GM23338 (cell line): ENCODE results near the gene SCN4B. TPM values are rescaled to one million over a fixed set of nuclear protein-coding genes. Genes with fewer than 3 reads are reported as not detected.

ENCODE experiments used
- ATAC-seq: fragments of 200-7000 bp; cut with Tn5 transposase; 3 replicates; pipeline ENCODE4 v1.9.1; 2020
- DNase-seq: peaks from one replicate; pipeline ENCODE4 v3.0.0-alpha.2; 2015; ENCODE audit warnings: low spot score
- H2AFZ ChIP-seq: fragments of 200-600 bp; sonication (generic); 2 replicates; pipeline ENCODE4 v1.8.0; 2016; ENCODE audit warnings: antibody characterized with exemption, mild to moderate bottlenecking, moderate library complexity
- H3F3A ChIP-seq: fragments of 200-600 bp; sonication (generic); replicated peaks from 2 replicates; pipeline ENCODE4 v1.8.0; 2017; ENCODE audit warnings: antibody characterized with exemption, mixed run types, low read depth
- H3K27ac ChIP-seq: fragments of 200-600 bp; sonication (generic); 2 replicates; pipeline ENCODE4 v1.6.1; 2016; ENCODE audit warnings: low read depth
- H3K27me3 ChIP-seq: fragments of 200-600 bp; sonication (generic); 2 replicates; pipeline ENCODE4 v1.8.0; 2016; ENCODE audit warnings: mild to moderate bottlenecking, mixed run types, moderate library complexity; ENCODE audit not compliant: insufficient read depth
- H3K36me3 ChIP-seq: fragments of 200-600 bp; sonication (generic); 2 replicates; pipeline ENCODE4 v1.8.0; 2016; ENCODE audit warnings: mild to moderate bottlenecking; ENCODE audit not compliant: insufficient read depth
- H3K4me1 ChIP-seq: fragments of 200-600 bp; sonication (generic); 2 replicates; pipeline ENCODE4 v1.8.0; 2016; ENCODE audit warnings: mild to moderate bottlenecking, moderate library complexity; ENCODE audit not compliant: insufficient read depth
- H3K4me2 ChIP-seq: fragments of 200-600 bp; sonication (generic); 2 replicates; pipeline ENCODE4 v1.7.1; 2017; ENCODE audit warnings: mixed run types
- H3K4me3 ChIP-seq: fragments of 200-600 bp; sonication (generic); 2 replicates; pipeline ENCODE4 v1.6.1; 2016; ENCODE audit warnings: mixed run types
- H3K79me2 ChIP-seq: fragments of 200-600 bp; sonication (generic); replicated peaks from 2 replicates; pipeline ENCODE4 v1.8.0; 2017; ENCODE audit warnings: mild to moderate bottlenecking; ENCODE audit not compliant: insufficient read depth
- H3K9me2 ChIP-seq: fragments of 200-600 bp; sonication (generic); 2 replicates; pipeline ENCODE4 v1.8.0; 2017; ENCODE audit not compliant: insufficient read depth
- H4K20me1 ChIP-seq: fragments of 200-600 bp; sonication (generic); replicated peaks from 2 replicates; pipeline ENCODE4 v1.8.0; 2017; ENCODE audit warnings: mild to moderate bottlenecking; ENCODE audit not compliant: insufficient read depth
- H3K27ac Mint-ChIP-seq: 2 replicates; pipeline ENCODE4 v1.8.0; 2020; ENCODE audit warnings: inconsistent platforms, mild to moderate bottlenecking, moderate library complexity, mixed read lengths
- H3K27me3 Mint-ChIP-seq: 3 replicates; pipeline ENCODE4 v1.8.0; 2022; ENCODE audit warnings: low read depth, mild to moderate bottlenecking, moderate library complexity, mixed read lengths, inconsistent platforms; ENCODE audit not compliant: insufficient read depth, poor library complexity
- H3K36me3 Mint-ChIP-seq: 3 replicates; pipeline ENCODE4 v1.8.0; 2021; ENCODE audit warnings: low read depth, mild to moderate bottlenecking, inconsistent platforms, moderate library complexity, mixed read lengths
- H3K4me1 Mint-ChIP-seq: 3 replicates; pipeline ENCODE4 v1.8.0; 2020; ENCODE audit warnings: mild to moderate bottlenecking, inconsistent platforms, mixed read lengths
- H3K4me3 Mint-ChIP-seq: 3 replicates; pipeline ENCODE4 v1.8.0; 2021; ENCODE audit warnings: moderate library complexity, mild to moderate bottlenecking, inconsistent platforms, mixed read lengths
- H3K9me3 Mint-ChIP-seq: 3 replicates; pipeline ENCODE4 v1.8.0; 2020; ENCODE audit warnings: moderate library complexity, mild to moderate bottlenecking, inconsistent platforms, mixed read lengths
- CREB1 ChIP-seq: fragments of 250-450 bp; sonication (Bioruptor Pico); IDR thresholded peaks from 2 replicates; pipeline ENCODE4 v1.5.0; 2020; ENCODE audit warnings: low read depth, mild to moderate bottlenecking, moderate library complexity
- CTCF ChIP-seq, 2 experiments: fragments of 200-600 bp in 1 of 2; sonication (generic) in 1 of 2; conservative IDR thresholded peaks; 2 replicates each; pipeline versions ENCODE4 v1.5.1 to v1.6.1; 2016 to 2017; ENCODE audit warnings: antibody characterized with exemption in 2 of 2, low read depth in 2 of 2, mild to moderate bottlenecking in 2 of 2, moderate library complexity in 1 of 2
- EZH2 ChIP-seq: fragments of 200-600 bp; sonication (generic); IDR thresholded peaks from one replicate; pipeline ENCODE4 v1.8.0; 2017; ENCODE audit warnings: antibody characterized with exemption, mild to moderate bottlenecking, low read depth; ENCODE audit not compliant: unreplicated experiment
- EZH2phosphoT487 ChIP-seq: fragments of 200-600 bp; sonication (generic); IDR thresholded peaks from one replicate; pipeline ENCODE4 v1.8.1; 2018; ENCODE audit warnings: antibody characterized with exemption; ENCODE audit not compliant: unreplicated experiment
- JUNB ChIP-seq: IDR thresholded peaks from one replicate; pipeline ENCODE4 v1.6.1; 2016; ENCODE audit warnings: antibody characterized with exemption; ENCODE audit not compliant: unreplicated experiment
- POLR2AphosphoS5 ChIP-seq: IDR thresholded peaks from 2 replicates; pipeline ENCODE4 v1.6.1; 2016; ENCODE audit warnings: antibody characterized with exemption, low read depth
- STAT1 ChIP-seq: IDR thresholded peaks from one replicate; pipeline ENCODE4 v1.6.1; 2016; ENCODE audit warnings: antibody characterized with exemption; ENCODE audit not compliant: unreplicated experiment
- ZNF114 ChIP-seq: fragments of 250-450 bp; sonication (Bioruptor Pico); IDR thresholded peaks from 2 replicates; pipeline ENCODE4 v1.5.0; 2020; ENCODE audit warnings: mild to moderate bottlenecking, moderate library complexity
- polyA plus RNA-seq: library from polyadenylated mRNA; unstranded; fragments of >200 nt; fragmentation: Nextera tagmentation; extraction: Ambion mirVana; gene quantifications from 2 replicates; pipeline ENCODE4 v1.2.1, GENCODE V29; 2016
- total RNA-seq: library from RNA; depleted of rRNA; stranded (reverse); fragments of >200 nt; shearing (Covaris generic); gene quantifications from 2 replicates; pipeline ENCODE4 v1.2.3, GENCODE V29; 2014
- TF ChIP-seq, protein P1 (sequence below): IDR thresholded peaks from one replicate; pipeline ENCODE4 v1.6.1; 2018; ENCODE audit warnings: antibody characterized with exemption; ENCODE audit not compliant: unreplicated experiment
- TF ChIP-seq, protein P2 (sequence below): fragments of 250-450 bp; sonication (Bioruptor Pico); IDR thresholded peaks from 2 replicates; pipeline ENCODE4 v1.5.0; 2020; ENCODE audit warnings: mild to moderate bottlenecking, moderate library complexity

SCN4B gene
- total and polyA plus RNA-seq, 2 experiments from 2014 or later, result 0.45 to 3.0 TPM

- Histone ChIP-seq H3K4me2 (no peak within 1 kb of the TSS), H3K9me2 (no peaks in the 10 kb centered on the region), H3K79me2 (no peaks in the 10 kb centered on the region), H3K27ac (no peak within 1 kb of the TSS), H3K4me3 (no peak within 1 kb of the TSS), H4K20me1 (no peaks in the 10 kb centered on the region), H3K27me3 (no peaks in the 10 kb centered on the region), H2AFZ (no peak within 1 kb of the TSS), H3K4me1 (no peaks in the 10 kb centered on the region), H3K36me3 (no peaks in the 10 kb centered on the region), H3F3A (no peaks in the 10 kb centered on the region)
- H3K4me3 Mint-ChIP-seq, result no peak within 1 kb of the TSS
- no peak for ATAC-seq
- no peak within 1 kb of the TSS for H3K27ac Mint-ChIP-seq
- no peaks in the 10 kb centered on the region; the same call in 2 of the 3 replicates for H3K36me3 Mint-ChIP-seq
- peaks cover 17% of the 10 kb centered on the region; the same call in 2 of the 3 replicates for H3K9me3 Mint-ChIP-seq
- peaks cover 13% of the 10 kb centered on the region for H3K4me1 Mint-ChIP-seq
- no peak for DNase-seq
- TF ChIP-seq, protein P1, sequence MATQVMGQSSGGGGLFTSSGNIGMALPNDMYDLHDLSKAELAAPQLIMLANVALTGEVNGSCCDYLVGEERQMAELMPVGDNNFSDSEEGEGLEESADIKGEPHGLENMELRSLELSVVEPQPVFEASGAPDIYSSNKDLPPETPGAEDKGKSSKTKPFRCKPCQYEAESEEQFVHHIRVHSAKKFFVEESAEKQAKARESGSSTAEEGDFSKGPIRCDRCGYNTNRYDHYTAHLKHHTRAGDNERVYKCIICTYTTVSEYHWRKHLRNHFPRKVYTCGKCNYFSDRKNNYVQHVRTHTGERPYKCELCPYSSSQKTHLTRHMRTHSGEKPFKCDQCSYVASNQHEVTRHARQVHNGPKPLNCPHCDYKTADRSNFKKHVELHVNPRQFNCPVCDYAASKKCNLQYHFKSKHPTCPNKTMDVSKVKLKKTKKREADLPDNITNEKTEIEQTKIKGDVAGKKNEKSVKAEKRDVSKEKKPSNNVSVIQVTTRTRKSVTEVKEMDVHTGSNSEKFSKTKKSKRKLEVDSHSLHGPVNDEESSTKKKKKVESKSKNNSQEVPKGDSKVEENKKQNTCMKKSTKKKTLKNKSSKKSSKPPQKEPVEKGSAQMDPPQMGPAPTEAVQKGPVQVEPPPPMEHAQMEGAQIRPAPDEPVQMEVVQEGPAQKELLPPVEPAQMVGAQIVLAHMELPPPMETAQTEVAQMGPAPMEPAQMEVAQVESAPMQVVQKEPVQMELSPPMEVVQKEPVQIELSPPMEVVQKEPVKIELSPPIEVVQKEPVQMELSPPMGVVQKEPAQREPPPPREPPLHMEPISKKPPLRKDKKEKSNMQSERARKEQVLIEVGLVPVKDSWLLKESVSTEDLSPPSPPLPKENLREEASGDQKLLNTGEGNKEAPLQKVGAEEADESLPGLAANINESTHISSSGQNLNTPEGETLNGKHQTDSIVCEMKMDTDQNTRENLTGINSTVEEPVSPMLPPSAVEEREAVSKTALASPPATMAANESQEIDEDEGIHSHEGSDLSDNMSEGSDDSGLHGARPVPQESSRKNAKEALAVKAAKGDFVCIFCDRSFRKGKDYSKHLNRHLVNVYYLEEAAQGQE, result no peak
- TF ChIP-seq EZH2phosphoT487 (no peak), STAT1 (no peak), ZNF114 (CRISPR knock-in tag) (no peak), EZH2 (no peak), JUNB (no peak), CREB1 (CRISPR knock-in tag) (no peak), POLR2AphosphoS5 (no peak), CTCF (conservative IDR thresholded peaks at IDR 0.05; ENCODE audit: low read depth in 2 of 2) (no peak)
- TF ChIP-seq, protein P2, sequence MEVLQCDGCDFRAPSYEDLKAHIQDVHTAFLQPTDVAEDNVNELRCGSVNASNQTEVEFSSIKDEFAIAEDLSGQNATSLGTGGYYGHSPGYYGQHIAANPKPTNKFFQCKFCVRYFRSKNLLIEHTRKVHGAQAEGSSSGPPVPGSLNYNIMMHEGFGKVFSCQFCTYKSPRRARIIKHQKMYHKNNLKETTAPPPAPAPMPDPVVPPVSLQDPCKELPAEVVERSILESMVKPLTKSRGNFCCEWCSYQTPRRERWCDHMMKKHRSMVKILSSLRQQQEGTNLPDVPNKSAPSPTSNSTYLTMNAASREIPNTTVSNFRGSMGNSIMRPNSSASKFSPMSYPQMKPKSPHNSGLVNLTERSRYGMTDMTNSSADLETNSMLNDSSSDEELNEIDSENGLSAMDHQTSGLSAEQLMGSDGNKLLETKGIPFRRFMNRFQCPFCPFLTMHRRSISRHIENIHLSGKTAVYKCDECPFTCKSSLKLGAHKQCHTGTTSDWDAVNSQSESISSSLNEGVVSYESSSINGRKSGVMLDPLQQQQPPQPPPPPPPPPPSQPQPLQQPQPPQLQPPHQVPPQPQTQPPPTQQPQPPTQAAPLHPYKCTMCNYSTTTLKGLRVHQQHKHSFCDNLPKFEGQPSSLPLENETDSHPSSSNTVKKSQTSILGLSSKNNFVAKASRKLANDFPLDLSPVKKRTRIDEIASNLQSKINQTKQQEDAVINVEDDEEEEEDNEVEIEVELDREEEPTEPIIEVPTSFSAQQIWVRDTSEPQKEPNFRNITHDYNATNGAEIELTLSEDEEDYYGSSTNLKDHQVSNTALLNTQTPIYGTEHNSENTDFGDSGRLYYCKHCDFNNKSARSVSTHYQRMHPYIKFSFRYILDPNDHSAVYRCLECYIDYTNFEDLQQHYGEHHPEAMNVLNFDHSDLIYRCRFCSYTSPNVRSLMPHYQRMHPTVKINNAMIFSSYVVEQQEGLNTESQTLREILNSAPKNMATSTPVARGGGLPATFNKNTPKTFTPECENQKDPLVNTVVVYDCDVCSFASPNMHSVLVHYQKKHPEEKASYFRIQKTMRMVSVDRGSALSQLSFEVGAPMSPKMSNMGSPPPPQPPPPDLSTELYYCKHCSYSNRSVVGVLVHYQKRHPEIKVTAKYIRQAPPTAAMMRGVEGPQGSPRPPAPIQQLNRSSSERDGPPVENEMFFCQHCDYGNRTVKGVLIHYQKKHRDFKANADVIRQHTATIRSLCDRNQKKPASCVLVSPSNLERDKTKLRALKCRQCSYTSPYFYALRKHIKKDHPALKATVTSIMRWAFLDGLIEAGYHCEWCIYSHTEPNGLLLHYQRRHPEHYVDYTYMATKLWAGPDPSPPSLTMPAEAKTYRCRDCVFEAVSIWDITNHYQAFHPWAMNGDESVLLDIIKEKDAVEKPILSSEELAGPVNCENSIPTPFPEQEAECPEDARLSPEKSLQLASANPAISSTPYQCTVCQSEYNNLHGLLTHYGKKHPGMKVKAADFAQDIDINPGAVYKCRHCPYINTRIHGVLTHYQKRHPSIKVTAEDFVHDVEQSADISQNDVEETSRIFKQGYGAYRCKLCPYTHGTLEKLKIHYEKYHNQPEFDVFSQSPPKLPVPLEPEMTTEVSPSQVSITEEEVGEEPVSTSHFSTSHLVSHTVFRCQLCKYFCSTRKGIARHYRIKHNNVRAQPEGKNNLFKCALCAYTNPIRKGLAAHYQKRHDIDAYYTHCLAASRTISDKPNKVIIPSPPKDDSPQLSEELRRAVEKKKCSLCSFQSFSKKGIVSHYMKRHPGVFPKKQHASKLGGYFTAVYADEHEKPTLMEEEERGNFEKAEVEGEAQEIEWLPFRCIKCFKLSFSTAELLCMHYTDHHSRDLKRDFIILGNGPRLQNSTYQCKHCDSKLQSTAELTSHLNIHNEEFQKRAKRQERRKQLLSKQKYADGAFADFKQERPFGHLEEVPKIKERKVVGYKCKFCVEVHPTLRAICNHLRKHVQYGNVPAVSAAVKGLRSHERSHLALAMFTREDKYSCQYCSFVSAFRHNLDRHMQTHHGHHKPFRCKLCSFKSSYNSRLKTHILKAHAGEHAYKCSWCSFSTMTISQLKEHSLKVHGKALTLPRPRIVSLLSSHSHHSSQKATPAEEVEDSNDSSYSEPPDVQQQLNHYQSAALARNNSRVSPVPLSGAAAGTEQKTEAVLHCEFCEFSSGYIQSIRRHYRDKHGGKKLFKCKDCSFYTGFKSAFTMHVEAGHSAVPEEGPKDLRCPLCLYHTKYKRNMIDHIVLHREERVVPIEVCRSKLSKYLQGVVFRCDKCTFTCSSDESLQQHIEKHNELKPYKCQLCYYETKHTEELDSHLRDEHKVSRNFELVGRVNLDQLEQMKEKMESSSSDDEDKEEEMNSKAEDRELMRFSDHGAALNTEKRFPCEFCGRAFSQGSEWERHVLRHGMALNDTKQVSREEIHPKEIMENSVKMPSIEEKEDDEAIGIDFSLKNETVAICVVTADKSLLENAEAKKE (CRISPR knock-in tag), result no peak
- H3K27me3 Mint-ChIP-seq, result peaks cover 2% of the 10 kb centered on the region
Observed at GRCh38 chr11:118086913-118087768, 65.5 kb downstream of the SCN4B start, which contains the start of gene SMIM35. SMIM35 (minus strand) TSS chr11:118086963; CDS start chr11:118086757, 206 bp downstream.
